GM12878 (cell line): ENCODE measurements around the gene DENND2C. TPM values are rescaled to one million over a fixed set of nuclear protein-coding genes. Genes with fewer than 3 reads are reported as not detected.

ENCODE experiments used
- ATAC-seq: fragments of 200-7000 bp; cut with Tn5 transposase; 3 replicates; pipeline ENCODE4 v1.9.1; 2020; ENCODE audit warnings: mild to moderate bottlenecking, moderate library complexity
- BruUV-seq: library from RNA; stranded (reverse); fragments of 400-500 nt; replicated peaks from 2 replicates; lab custom pipeline; 2021; lab: Mats Ljungman, UMichigan
- CTCF ChIA-PET: fragments of 300-600 bp; sonication (Branson Sonifier 250); formaldehyde crosslinking; extraction: SDS; loops from one replicate; lab custom pipeline; 2021; ENCODE audit warnings: inconsistent platforms; lab: Yijun Ruan, JAX
- POLR2A ChIA-PET: fragments of 350-600 bp; formaldehyde crosslinking; extraction: SDS; loops from one replicate; lab custom pipeline; 2021; ENCODE audit warnings: inconsistent platforms; lab: Charles Lee
- RAD21 ChIA-PET: fragments of 300-600 bp; sonication (Branson Sonifier 250); formaldehyde crosslinking; loops from one replicate; lab custom pipeline; 2023; ENCODE audit warnings: antibody characterized with exemption; ENCODE audit not compliant: unreplicated experiment; lab: Charles Lee
- SMC1A ChIA-PET: fragments of 300-600 bp; sonication (Branson Sonifier 250); formaldehyde crosslinking; loops from one replicate; lab custom pipeline; 2023; ENCODE audit not compliant: unreplicated experiment, uncharacterized antibody; lab: Charles Lee
- DNase-seq: peaks from one replicate; pipeline ENCODE4 v3.0.0-alpha.2; 2011; ENCODE audit warnings: low read depth, low spot score
- FAIRE-seq: peaks from 3 replicates; lab custom pipeline; 2011; peaks lifted over from hg19 to GRCh38; lab: Jason Lieb, UNC
- H2AFZ ChIP-seq: 2 replicates; pipeline ENCODE4 v1.6.0; 2011; ENCODE audit warnings: low read depth, low read length, control low read depth; ENCODE audit not compliant: control insufficient read depth
- H3K27ac ChIP-seq: 2 replicates; pipeline ENCODE4 v1.5.1; 2011; ENCODE audit warnings: control low read depth; ENCODE audit not compliant: control insufficient read depth, insufficient read depth
- H3K27me3 ChIP-seq, 2 experiments: replicated peaks in 1 of 2; 2 replicates each; pipeline versions ENCODE4 v1.6.0 to v1.6.1; 2011; ENCODE audit warnings: low read length in 1 of 2; ENCODE audit not compliant: control insufficient read depth in 2 of 2, insufficient read depth in 2 of 2
- H3K36me3 ChIP-seq, 2 experiments: 2 replicates each; pipeline ENCODE4 v1.5.1; 2011; ENCODE audit warnings: low read length in 1 of 2; ENCODE audit not compliant: control insufficient read depth in 2 of 2, insufficient read depth in 2 of 2
- H3K4me1 ChIP-seq: 2 replicates; pipeline ENCODE4 v1.6.1; 2011; ENCODE audit warnings: mild to moderate bottlenecking, low read length, moderate library complexity, mixed read lengths; ENCODE audit not compliant: control insufficient read depth, insufficient read depth
- H3K4me2 ChIP-seq: 2 replicates; pipeline ENCODE4 v1.6.0; 2011; ENCODE audit warnings: control low read depth; ENCODE audit not compliant: control insufficient read depth, insufficient read depth
- H3K4me3 ChIP-seq: fragments of 200-600 bp; sonication (generic); 2 replicates; pipeline ENCODE4 v1.5.1; 2016
- H3K79me2 ChIP-seq: 2 replicates; pipeline ENCODE4 v1.6.0; 2011; ENCODE audit warnings: low read length; ENCODE audit not compliant: control insufficient read depth, insufficient read depth
- H3K9ac ChIP-seq: 2 replicates; pipeline ENCODE4 v1.8.0; 2011; ENCODE audit warnings: low read length, control low read depth, mixed read lengths; ENCODE audit not compliant: control insufficient read depth, insufficient read depth
- H3K9me3 ChIP-seq: replicated peaks from 3 replicates; pipeline ENCODE4 v1.5.1; 2011; ENCODE audit warnings: mild to moderate bottlenecking, low read length; ENCODE audit not compliant: control insufficient read depth, insufficient read depth
- H4K20me1 ChIP-seq: 2 replicates; pipeline ENCODE4 v1.6.0; 2011; ENCODE audit not compliant: control insufficient read depth, insufficient read depth
- ASH2L ChIP-seq: fragments of 300-600, 200-600 bp; sonication (generic); IDR thresholded peaks from 2 replicates; pipeline ENCODE4 v1.6.1; 2017; ENCODE audit warnings: low read depth, mild to moderate bottlenecking, borderline replicate concordance
- BCL11A ChIP-seq: IDR thresholded peaks from 2 replicates; pipeline ENCODE4 v1.6.1; 2011; ENCODE audit warnings: low read depth, low read length
- E2F8 ChIP-seq: fragments of 450-650 bp; IDR thresholded peaks from 2 replicates; pipeline ENCODE4 v1.6.1; 2018; ENCODE audit warnings: mild to moderate bottlenecking, low read depth, moderate library complexity; ENCODE audit not compliant: partially characterized antibody
- IRF4 ChIP-seq: IDR thresholded peaks from 2 replicates; pipeline ENCODE4 v1.6.1; 2011; ENCODE audit warnings: low read depth, low read length
- NR2F1 ChIP-seq: fragments of 450-650 bp; conservative IDR thresholded peaks from 2 replicates; pipeline ENCODE4 v1.6.1; 2017; ENCODE audit warnings: mild to moderate bottlenecking
- RCOR1 ChIP-seq: conservative IDR thresholded peaks from 2 replicates; pipeline ENCODE4 v1.6.1; 2012; ENCODE audit warnings: low read depth, low read length, improper control_type of control experiment
- SIX5 ChIP-seq: IDR thresholded peaks from 2 replicates; pipeline ENCODE4 v1.6.1; 2011; ENCODE audit warnings: mild to moderate bottlenecking, low read depth, low read length, moderate library complexity; ENCODE audit not compliant: severe bottlenecking
- TCF12 ChIP-seq: IDR thresholded peaks from 2 replicates; pipeline ENCODE4 v1.6.1; 2011; ENCODE audit warnings: low read depth, mild to moderate bottlenecking, low read length
- TCF3 ChIP-seq: IDR thresholded peaks from 2 replicates; pipeline ENCODE4 v1.6.1; 2012; ENCODE audit warnings: low read depth, mild to moderate bottlenecking, low read length, borderline replicate concordance; ENCODE audit not compliant: insufficient read depth
- ZNF207 ChIP-seq: fragments of 450-650 bp; IDR thresholded peaks from 2 replicates; pipeline ENCODE4 v1.6.1; 2014; ENCODE audit warnings: antibody characterized with exemption, mild to moderate bottlenecking, borderline replicate concordance
- ZZZ3 ChIP-seq: IDR thresholded peaks from 2 replicates; pipeline ENCODE4 v1.6.1; 2011; ENCODE audit warnings: low read depth; ENCODE audit not compliant: control insufficient read depth, insufficient read length
- WGBS: methylation state at CpG from one replicate; pipeline ENCODE4 v1.1.6; 2016; ENCODE audit warnings: low lambda C conversion rate; ENCODE audit not compliant: insufficient replicate concordance, insufficient coverage; ENCODE audit errors: missing lambda C conversion rate; 5-methylcytosine and 5-hydroxymethylcytosine counted together
- in situ Hi-C: fragments of 300-500 bp; cut with MboI; formaldehyde crosslinking; loops from 9 replicates; pipeline ENCODE4 v1.14.3; 2018; ENCODE audit warnings: mixed read lengths
- intact Hi-C: fragments of 100-400 bp; cut with micrococcal nuclease; formaldehyde crosslinking; loops from one replicate; pipeline ENCODE4 v1.14.2; 2022; ENCODE audit not compliant: unreplicated experiment
- polyA plus RNA-seq, 11 experiments: library from polyadenylated mRNA; depleted of rRNA in 4 of 11; unstranded in 6 of 11; stranded (reverse) in 5 of 11; fragments of >200 nt; fragmentation: Nextera tagmentation in 4 of 11; fragmentation: Illumina TruSeq in 1 of 11; extraction: Ambion mirVana in 4 of 11; extraction: Trizol in 1 of 11; gene quantifications; 1 replicate in 1 of 11; 2 replicates in 10 of 11; pipeline versions ENCODE4 v1.2.1 to v1.2.3, GENCODE V29; 2011 to 2016; ENCODE audit warnings: inconsistent platforms in 2 of 11, missing spikeins in 2 of 11, low read depth in 1 of 11
- total RNA-seq, 4 experiments: library from RNA; depleted of rRNA in 3 of 4; stranded (reverse); fragments of >200 nt in 3 of 4; fragmentation: Illumina TruSeq in 1 of 4; extraction: Trizol in 1 of 4; gene quantifications; 2 replicates each; pipeline versions ENCODE4 v1.2.1 to v1.2.3, GENCODE V29; 2013 to 2021
- TF ChIP-seq, protein P1 (sequence below): fragments of 450-650 bp; IDR thresholded peaks from 2 replicates; pipeline ENCODE4 v1.6.1; 2016; ENCODE audit warnings: mild to moderate bottlenecking, moderate library complexity, borderline replicate concordance

The DENND2C gene
- total and polyA plus RNA-seq, 10 of the 15 experiments (the other 5 are each of a cell fraction or from before 2014, with no cell fraction given): 0.01 to 0.10 (median 0.06) TPM; not detected in 3

DNA sequence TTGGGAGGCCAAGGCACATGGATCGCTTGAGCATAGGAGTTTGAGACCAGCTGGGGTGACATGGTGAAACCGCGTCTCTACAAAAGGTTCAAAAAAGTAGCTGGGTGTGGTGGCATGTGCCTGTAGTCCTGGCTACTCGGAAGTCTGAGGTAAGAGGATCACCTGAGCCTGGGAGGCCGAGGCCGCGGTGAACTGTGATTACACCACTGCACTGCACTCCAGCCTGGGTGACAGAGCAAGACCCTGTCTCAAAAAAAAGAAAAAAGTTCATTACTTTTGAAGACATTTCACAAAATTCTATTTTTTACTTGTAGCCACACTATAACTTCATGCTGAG is 2.1 kb upstream of the DENND2C start:
- CTCF ChIA-PET: interaction anchor here (0.8 to 5.0 kb wide), 5 partner anchors 9 to 325 kb away, joined by 3 to 31 read pairs (median 4); partner anchors contain the start of gene AMPD1
- FAIRE-seq: no peak

More for the DNA sequence above, 2.1 kb upstream of the DENND2C start:
- ATAC-seq: no peak
- ChIA-PET RAD21 (no interaction called here), POLR2A (no interaction called here), SMC1A (interaction anchor here (0.6 to 1.2 kb wide), 3 partner anchors 11 to 288 kb away, joined by 3 to 5 read pairs (median 4); no protein-coding TSS in a partner anchor)
- TF ChIP-seq ZNF207: no peak
- TF ChIP-seq, protein P1, sequence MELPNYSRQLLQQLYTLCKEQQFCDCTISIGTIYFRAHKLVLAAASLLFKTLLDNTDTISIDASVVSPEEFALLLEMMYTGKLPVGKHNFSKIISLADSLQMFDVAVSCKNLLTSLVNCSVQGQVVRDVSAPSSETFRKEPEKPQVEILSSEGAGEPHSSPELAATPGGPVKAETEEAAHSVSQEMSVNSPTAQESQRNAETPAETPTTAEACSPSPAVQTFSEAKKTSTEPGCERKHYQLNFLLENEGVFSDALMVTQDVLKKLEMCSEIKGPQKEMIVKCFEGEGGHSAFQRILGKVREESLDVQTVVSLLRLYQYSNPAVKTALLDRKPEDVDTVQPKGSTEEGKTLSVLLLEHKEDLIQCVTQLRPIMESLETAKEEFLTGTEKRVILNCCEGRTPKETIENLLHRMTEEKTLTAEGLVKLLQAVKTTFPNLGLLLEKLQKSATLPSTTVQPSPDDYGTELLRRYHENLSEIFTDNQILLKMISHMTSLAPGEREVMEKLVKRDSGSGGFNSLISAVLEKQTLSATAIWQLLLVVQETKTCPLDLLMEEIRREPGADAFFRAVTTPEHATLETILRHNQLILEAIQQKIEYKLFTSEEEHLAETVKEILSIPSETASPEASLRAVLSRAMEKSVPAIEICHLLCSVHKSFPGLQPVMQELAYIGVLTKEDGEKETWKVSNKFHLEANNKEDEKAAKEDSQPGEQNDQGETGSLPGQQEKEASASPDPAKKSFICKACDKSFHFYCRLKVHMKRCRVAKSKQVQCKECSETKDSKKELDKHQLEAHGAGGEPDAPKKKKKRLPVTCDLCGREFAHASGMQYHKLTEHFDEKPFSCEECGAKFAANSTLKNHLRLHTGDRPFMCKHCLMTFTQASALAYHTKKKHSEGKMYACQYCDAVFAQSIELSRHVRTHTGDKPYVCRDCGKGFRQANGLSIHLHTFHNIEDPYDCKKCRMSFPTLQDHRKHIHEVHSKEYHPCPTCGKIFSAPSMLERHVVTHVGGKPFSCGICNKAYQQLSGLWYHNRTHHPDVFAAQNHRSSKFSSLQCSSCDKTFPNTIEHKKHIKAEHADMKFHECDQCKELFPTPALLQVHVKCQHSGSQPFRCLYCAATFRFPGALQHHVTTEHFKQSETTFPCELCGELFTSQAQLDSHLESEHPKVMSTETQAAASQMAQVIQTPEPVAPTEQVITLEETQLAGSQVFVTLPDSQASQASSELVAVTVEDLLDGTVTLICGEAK: no peak
- no peak for TF ChIP-seq IRF4
- TF ChIP-seq TCF3: no peak
- TF ChIP-seq BCL11A: no peak
- TF ChIP-seq E2F8: no peak
- TF ChIP-seq RCOR1: no peak
- TF ChIP-seq TCF12: no peak
- no peak for TF ChIP-seq NR2F1
- no peak for TF ChIP-seq ASH2L
- no peak for TF ChIP-seq SIX5
- no peak for TF ChIP-seq ZZZ3
- H3K4me1 ChIP-seq: peaks cover 5% of the 10 kb centered on the region
- no peaks in the 10 kb centered on the region for H4K20me1 ChIP-seq
- no peaks in the 10 kb centered on the region; a peak in 1 of 4 replicates for H3K27me3 ChIP-seq
- intact Hi-C loops (loop anchor here (5.0 kb wide), 1 partner anchor 325 kb away; no protein-coding TSS in a partner anchor), in situ Hi-C loops (loop anchor here (10.0 kb wide), 1 partner anchor 327 kb away; no protein-coding TSS in a partner anchor)
- H3K9me3 ChIP-seq: no peaks in the 10 kb centered on the region
- H3K36me3 ChIP-seq: no peaks in the 10 kb centered on the region
- no peak overlapping the region for H2AFZ ChIP-seq
- 43% methylated on average over 7 of the region's 7 CpGs for WGBS
- H3K4me2 ChIP-seq: no peak overlapping the region
- no peak overlapping the region for H3K27ac ChIP-seq
- H3K4me3 ChIP-seq: no peak overlapping the region
- BruUV-seq: no TSS peak
- DNase-seq: no peak
- H3K79me2 ChIP-seq: no peaks in the 10 kb centered on the region
- no peak overlapping the region for H3K9ac ChIP-seq
